ENCODE measurements around the gene ADIPOQ. TPM values are rescaled to one million over a fixed set of nuclear protein-coding genes. Genes with fewer than 3 reads are reported as not detected.

Gene ADIPOQ
- polyA plus RNA-seq, 1 of the 3 experiments (the other 2 are of a cell fraction) = not detected

GRCh38 chr3:186841620-186842019, 890 bp upstream of the ADIPOQ start:
- no peak overlapping the region for H3K27ac ChIP-seq (ENCODE audit: low read depth in 2 of 2, low read length in 1 of 2)
- ChIA-PET POLR2A (no interaction called here), CTCF (interaction anchor here (0.6 kb wide), 1 partner anchor 8 kb away, joined by 4 read pairs; no protein-coding TSS in a partner anchor)
- no peaks in the 10 kb centered on the region for H4K20me1 ChIP-seq (ENCODE audit: insufficient read depth)
- 30% methylated on average over 4 of the region's 4 CpGs for WGBS (ENCODE audit: low lambda C conversion rate)
- no peaks in the 10 kb centered on the region for H3K9me3 ChIP-seq
- no peaks in the 10 kb centered on the region for H3K9me2 ChIP-seq
- no peak for DNase-seq
- H3K79me2 ChIP-seq (ENCODE audit: insufficient read depth) = no peaks in the 10 kb centered on the region
- TF ChIP-seq POLR2AphosphoS5 (IDR thresholded peaks at IDR 0.05; ENCODE audit: low read depth, low read length) (no peak), CTCF (IDR thresholded peaks at IDR 0.05) (no peak), JUND (IDR thresholded peaks at IDR 0.05) (no peak), TEAD4 (IDR thresholded peaks at IDR 0.05; ENCODE audit: borderline replicate concordance, insufficient read depth) (no peak), RFX5 (IDR thresholded peaks at IDR 0.05; ENCODE audit: low read length) (no peak), MEF2A (IDR thresholded peaks at IDR 0.05; ENCODE audit: borderline replicate concordance, low read depth) (no peak), YY1 (IDR thresholded peaks at IDR 0.05; ENCODE audit: low read depth) (no peak), ELF1 (IDR thresholded peaks at IDR 0.05) (no peak), FOXJ3 (CRISPR knock-in tag; IDR thresholded peaks at IDR 0.05) (no peak)
- no peak overlapping the region for H3K9ac ChIP-seq
- H3K4me3 ChIP-seq (ENCODE audit: low read depth in 2 of 2, low read length in 1 of 2) = no peak overlapping the region
- H3K36me3 ChIP-seq (replicated peaks in 1 of 2; ENCODE audit: control insufficient read depth in 1 of 2, insufficient read depth in 2 of 2, low read length in 1 of 2) = no peaks in the 10 kb centered on the region
- H3F3A ChIP-seq (replicated peaks; ENCODE audit: insufficient read depth) = no peaks in the 10 kb centered on the region
- no peaks in the 10 kb centered on the region for H3K4me1 ChIP-seq (ENCODE audit: control insufficient read depth in 1 of 2, insufficient read depth in 2 of 2, low read depth in 1 of 2, low read length in 1 of 2)
- H3K27me3 ChIP-seq (ENCODE audit: insufficient read depth) = no peaks in the 10 kb centered on the region; the same call in 1 of the 2 replicates
- H3K4me2 ChIP-seq = no peak overlapping the region
- H2AFZ ChIP-seq (ENCODE audit: low read depth) = no peak overlapping the region

- TF ChIP-seq YY1 (IDR thresholded peaks at IDR 0.05; ENCODE audit: low read depth) (no peak), IRF3 (IDR thresholded peaks at IDR 0.05; ENCODE audit: low read depth, low read length) (no peak), MAX (IDR thresholded peaks at IDR 0.05; ENCODE audit: low read depth) (no peak), SMC3 (IDR thresholded peaks at IDR 0.05; ENCODE audit: low read depth, low read length) (no peak), FOXM1 (IDR thresholded peaks at IDR 0.05; ENCODE audit: low read depth) (no peak), ELF1 (IDR thresholded peaks at IDR 0.05) (no peak), RXRA (IDR thresholded peaks at IDR 0.05; ENCODE audit: borderline replicate concordance, low read depth) (no peak), TEAD4 (IDR thresholded peaks at IDR 0.05; ENCODE audit: borderline replicate concordance, insufficient read depth) (no peak), EZH2phosphoT487 (IDR thresholded peaks at IDR 0.05; ENCODE audit: borderline replicate concordance, low read depth) (no peak), NRF1 (IDR thresholded peaks at IDR 0.05; ENCODE audit: low read depth, low read length) (no peak), USF2 (IDR thresholded peaks at IDR 0.05; ENCODE audit: borderline replicate concordance, low read depth, low read length) (no peak)
- no peaks in the 10 kb centered on the region for H3K79me2 ChIP-seq (ENCODE audit: insufficient read depth)
- H3K9ac ChIP-seq = no peak overlapping the region
- H3K27ac ChIP-seq (ENCODE audit: low read depth in 2 of 2, low read length in 1 of 2) = no peak overlapping the region
- no peak overlapping the region for H3K4me3 ChIP-seq (ENCODE audit: low read depth in 2 of 2, low read length in 1 of 2)
- no peak overlapping the region for H2AFZ ChIP-seq (ENCODE audit: low read depth)
- no peaks in the 10 kb centered on the region for H3K9me3 ChIP-seq
- peaks cover 7% of the 10 kb centered on the region; the same call in 1 of the 2 replicates for H3K27me3 ChIP-seq (ENCODE audit: insufficient read depth)
- H4K20me1 ChIP-seq (ENCODE audit: insufficient read depth) = no peaks in the 10 kb centered on the region
- H3K4me2 ChIP-seq = no peak overlapping the region
- H3K9me2 ChIP-seq = no peaks in the 10 kb centered on the region
- no peaks in the 10 kb centered on the region for H3K4me1 ChIP-seq (ENCODE audit: control insufficient read depth in 1 of 2, insufficient read depth in 2 of 2, low read depth in 1 of 2, low read length in 1 of 2)
- WGBS (ENCODE audit: low lambda C conversion rate) = 46% methylated on average over 2 of the region's 3 CpGs
- CTCF ChIA-PET = no interaction called here
- no peaks in the 10 kb centered on the region for H3F3A ChIP-seq (replicated peaks; ENCODE audit: insufficient read depth)
- POLR2A ChIA-PET = no interaction called here
- no peak for DNase-seq
- no peaks in the 10 kb centered on the region for H3K36me3 ChIP-seq (replicated peaks in 1 of 2; ENCODE audit: control insufficient read depth in 1 of 2, insufficient read depth in 2 of 2, low read length in 1 of 2)
These were observed 526 bp downstream of the ADIPOQ start for GRCh38 chr3:186843039-186843432.
